ENCODE measurements around the gene SLC12A2.

DNA sequence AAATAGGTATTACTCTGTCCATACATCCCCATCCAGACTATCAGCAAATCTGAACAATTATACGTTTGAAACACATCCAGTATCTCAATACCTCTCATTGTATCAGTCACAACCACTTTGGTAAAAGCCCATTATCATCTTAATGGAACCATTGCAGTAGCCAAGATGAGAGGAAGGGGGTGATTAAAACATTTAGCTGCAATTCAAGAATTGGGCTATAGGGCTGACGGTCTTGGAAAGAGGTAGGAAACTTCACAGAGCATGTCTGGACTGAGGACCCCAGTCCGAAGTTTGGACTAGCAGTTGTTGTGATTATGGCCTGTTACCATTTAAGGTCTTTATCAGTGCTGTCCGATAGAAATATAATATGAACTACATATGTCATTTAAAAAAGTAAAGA lies 8.6 kb downstream of the SLC12A2 start:
- TF ChIP-seq, protein P1, sequence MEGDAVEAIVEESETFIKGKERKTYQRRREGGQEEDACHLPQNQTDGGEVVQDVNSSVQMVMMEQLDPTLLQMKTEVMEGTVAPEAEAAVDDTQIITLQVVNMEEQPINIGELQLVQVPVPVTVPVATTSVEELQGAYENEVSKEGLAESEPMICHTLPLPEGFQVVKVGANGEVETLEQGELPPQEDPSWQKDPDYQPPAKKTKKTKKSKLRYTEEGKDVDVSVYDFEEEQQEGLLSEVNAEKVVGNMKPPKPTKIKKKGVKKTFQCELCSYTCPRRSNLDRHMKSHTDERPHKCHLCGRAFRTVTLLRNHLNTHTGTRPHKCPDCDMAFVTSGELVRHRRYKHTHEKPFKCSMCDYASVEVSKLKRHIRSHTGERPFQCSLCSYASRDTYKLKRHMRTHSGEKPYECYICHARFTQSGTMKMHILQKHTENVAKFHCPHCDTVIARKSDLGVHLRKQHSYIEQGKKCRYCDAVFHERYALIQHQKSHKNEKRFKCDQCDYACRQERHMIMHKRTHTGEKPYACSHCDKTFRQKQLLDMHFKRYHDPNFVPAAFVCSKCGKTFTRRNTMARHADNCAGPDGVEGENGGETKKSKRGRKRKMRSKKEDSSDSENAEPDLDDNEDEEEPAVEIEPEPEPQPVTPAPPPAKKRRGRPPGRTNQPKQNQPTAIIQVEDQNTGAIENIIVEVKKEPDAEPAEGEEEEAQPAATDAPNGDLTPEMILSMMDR (IDR thresholded peaks at IDR 0.05; ENCODE audit: borderline replicate concordance, extremely low read depth, low read length, poor library complexity, severe bottlenecking): no peak
- TF ChIP-seq EZH2 (IDR thresholded peaks at IDR 0.05; ENCODE audit: borderline replicate concordance, low read depth, low read length, severe bottlenecking): no peak
